HG03095 (cell line): ENCODE measurements around the gene PLAU.
"Not testable (repeated sequence)": the region's sequence is repeated elsewhere in the genome, so short reads cannot be mapped to it uniquely, and the experiment has no call there.

Source experiments
- ATAC-seq: cut with Tn5 transposase; IDR thresholded peaks from one replicate; pipeline ENCODE4 v1.9.1; 2021; ENCODE audit warnings: moderate library complexity; ENCODE audit not compliant: unreplicated experiment

The PLAU gene

GRCh38 chr10:73919481-73919880, 8.5 kb downstream of the PLAU start:
- ATAC-seq = not testable (repeated sequence)

GRCh38 chr10:73920089-73920488, 9.2 kb downstream of the PLAU start:
- ATAC-seq = no peak

GRCh38 chr10:73922007-73922863, 11.3 kb downstream of the PLAU start:
- no peak for ATAC-seq

- no peak for ATAC-seq
Measured at GRCh38 chr10:73922864-73923133, 11.9 kb downstream of the PLAU start.

GRCh38 chr10:73923935-73924598, 13.1 kb downstream of the PLAU start:
- no peak for ATAC-seq

DNA sequence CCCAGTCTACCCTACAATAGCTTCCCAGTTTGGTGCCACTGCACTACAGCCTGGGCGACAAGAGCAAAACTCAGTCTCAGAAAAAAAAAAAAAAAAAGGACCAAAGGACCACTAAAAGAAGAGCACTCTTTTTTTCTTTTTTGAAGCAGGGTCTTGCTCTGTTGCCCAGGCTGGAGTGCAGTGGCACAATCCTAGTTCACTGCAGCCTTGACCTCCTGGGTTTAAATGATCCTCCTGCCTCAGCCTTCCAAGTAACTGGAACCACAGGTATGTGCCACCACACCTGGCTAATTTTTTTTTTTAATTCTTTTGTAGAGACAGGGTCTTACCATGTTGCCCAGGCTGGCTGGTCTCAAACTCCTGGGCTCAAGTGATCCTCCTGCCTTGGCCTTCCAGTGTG, 14.0 kb downstream of the PLAU start:
- no peak for ATAC-seq

DNA sequence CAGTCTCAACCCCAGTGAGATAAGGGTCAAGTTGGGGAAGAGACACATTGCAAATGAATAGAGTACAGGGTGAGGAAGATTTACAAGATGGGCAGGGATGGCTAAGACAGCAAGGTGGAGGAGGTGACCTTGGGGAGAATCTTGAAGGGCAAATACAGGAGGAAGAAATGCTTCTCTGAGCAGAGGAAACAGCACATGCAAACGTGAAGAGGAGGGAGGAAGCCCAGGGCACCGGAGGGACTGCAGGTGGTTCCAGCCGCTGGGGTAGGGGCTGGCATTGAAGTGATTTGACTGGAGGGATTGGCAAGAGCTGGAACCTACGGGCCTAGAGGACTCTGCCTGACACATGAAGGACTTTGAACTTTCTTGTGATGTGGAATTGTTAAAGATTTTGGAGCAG, 14.6 kb downstream of the PLAU start:
- no peak for ATAC-seq

GRCh38 chr10:73926152-73926764, 15.3 kb downstream of the PLAU start:
- no peak for ATAC-seq

GRCh38 chr10:73930630-73931327, 19.8 kb downstream of the PLAU start:
- ATAC-seq = not testable (repeated sequence)

DNA sequence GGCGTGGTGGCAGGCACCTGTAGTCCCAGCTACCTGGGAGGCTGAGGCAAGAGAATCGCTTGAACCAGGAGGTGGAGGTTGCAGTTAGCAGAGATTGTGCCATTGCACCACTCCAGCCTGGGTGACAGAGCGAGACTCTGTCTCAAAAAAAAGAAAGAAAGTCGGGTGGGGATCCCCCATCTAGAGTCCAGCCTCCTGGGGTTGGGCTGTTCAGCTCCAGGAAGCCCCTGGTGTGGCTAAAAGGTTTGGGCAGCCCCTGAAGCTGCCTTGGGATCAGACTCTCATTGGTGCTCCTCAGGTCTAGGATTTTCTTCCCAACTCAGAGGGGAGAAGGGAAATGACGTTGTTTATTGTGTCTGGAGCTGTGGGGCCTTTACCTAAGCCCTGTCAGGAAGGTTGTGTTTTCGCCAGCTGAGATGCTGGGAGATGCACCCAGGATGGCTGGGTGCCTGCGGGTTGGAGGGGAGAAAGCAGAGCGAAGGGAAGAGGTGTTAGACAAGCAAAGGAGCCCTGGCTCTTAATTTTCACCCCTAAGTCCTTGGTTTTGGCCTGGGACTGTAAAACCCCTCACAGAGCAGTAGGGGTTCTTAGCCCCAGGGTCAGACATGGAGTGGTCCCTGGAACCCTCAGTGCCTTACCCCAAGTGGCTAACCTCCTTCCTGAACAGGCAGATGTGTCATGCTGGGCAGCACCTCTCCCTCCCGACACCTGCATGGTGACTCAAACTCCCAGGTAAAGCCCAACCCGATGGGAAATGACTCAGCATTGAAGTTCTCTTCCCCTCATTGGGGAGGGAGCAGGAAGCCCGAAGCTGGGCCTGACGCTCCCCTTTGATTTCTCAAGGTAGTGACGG, 21.1 kb downstream of the PLAU start:
- ATAC-seq = peak; percentile 61

DNA sequence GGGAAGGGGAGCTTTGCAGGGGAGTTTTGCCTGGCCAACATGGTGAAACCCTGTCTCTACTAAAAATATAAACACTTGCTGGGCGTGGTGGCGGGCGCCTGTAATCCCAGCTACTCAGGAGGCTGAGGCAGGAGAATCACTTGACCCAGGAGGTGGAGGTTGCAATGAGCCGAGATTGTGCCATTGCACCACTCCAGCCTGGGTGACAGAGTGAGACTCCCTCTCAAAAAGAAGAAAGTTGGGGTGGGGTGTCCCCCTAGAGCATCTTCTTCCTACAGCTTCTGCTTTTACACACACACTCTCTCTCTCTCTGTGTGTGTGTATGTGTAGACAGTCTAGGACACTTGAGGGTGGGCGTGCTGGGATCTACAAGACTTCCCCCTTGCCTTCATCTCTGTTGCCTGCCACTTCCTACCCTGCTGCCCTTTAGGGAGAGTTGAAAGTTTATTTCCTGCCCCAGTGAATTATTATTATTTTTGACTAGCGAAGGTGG, 21.7 kb downstream of the PLAU start:
- ATAC-seq = no peak

DNA sequence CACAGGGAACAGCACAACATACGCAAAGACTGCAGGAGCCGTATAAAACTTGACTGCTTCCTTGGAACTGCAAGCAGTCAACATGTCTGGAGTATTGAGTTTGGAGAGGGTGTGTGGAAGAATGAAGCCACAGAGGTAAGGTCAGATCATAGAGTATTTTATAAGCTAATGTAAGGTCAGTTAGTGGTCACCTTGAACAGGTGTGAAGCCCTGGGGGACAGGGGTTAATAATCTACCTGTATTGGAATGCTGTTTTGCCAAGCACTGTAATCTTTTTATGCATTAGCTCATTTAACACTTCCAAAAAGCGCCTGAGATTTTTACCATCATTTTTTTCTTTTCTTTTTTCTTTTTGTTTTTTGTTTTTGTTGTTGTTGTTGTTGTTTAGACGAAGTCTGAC, 23.1 kb downstream of the PLAU start:
- ATAC-seq = no peak

GRCh38 chr10:73935895-73936294, 25.0 kb downstream of the PLAU start:
- no peak for ATAC-seq

DNA sequence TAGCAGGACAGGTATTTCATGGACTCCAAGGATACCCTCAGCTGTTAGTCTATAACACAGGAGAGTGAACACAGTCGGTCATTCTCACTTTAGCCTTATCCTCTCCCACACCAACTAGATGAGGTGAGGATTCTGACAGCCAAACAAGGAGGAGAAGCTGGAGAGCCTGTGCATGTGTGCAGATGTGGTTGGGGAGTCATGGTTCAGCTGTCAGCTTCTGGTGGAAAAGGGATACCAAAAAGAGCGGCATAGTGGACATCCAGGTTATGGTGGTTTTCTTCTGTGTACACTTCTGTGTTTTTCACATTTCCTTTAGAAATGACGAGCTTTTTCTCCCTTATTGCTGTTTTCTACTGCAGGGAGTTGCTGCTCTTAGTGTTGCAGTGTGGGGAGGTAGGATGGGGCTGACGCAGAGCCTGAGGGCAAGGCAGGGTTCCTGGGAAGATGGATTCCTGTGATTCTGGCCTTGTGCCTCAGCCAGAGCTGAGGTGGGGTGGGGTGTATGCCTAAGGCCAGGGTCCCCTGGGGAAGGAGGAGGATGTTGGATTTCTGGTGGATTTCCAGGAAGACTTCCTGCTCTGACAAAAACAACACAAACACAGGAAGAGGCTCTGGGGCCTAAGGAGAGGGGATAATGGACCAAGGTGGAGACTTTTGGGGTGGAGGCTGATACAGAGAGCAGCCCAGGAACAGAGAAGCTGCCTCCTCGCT, 26.6 kb downstream of the PLAU start:
- no peak for ATAC-seq

GRCh38 chr10:73940634-73941221, 29.8 kb downstream of the PLAU start:
- ATAC-seq = peak; percentile 85

DNA sequence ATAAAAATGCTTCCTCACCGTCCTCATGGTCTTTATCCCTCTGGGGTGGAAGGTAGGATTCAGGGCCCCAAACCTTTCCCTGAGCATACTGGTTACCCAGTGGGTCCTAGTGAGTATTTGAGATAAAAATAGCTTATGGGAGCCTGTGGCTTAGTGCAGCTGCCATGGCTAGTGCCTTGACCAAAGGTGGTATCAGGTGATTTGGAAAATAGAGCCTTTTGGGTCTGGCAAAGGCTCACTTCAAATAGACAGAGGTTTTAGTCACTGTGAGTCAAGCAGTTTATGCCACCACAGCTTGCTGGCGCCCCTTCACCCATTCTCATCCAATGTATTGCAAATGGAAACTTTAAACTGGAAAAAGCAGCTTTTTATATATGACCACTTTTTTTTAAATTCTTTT, 30.4 kb downstream of the PLAU start:
- no peak for ATAC-seq

GRCh38 chr10:73944356-73945100, 33.6 kb downstream of the PLAU start:
- ATAC-seq = no peak

DNA sequence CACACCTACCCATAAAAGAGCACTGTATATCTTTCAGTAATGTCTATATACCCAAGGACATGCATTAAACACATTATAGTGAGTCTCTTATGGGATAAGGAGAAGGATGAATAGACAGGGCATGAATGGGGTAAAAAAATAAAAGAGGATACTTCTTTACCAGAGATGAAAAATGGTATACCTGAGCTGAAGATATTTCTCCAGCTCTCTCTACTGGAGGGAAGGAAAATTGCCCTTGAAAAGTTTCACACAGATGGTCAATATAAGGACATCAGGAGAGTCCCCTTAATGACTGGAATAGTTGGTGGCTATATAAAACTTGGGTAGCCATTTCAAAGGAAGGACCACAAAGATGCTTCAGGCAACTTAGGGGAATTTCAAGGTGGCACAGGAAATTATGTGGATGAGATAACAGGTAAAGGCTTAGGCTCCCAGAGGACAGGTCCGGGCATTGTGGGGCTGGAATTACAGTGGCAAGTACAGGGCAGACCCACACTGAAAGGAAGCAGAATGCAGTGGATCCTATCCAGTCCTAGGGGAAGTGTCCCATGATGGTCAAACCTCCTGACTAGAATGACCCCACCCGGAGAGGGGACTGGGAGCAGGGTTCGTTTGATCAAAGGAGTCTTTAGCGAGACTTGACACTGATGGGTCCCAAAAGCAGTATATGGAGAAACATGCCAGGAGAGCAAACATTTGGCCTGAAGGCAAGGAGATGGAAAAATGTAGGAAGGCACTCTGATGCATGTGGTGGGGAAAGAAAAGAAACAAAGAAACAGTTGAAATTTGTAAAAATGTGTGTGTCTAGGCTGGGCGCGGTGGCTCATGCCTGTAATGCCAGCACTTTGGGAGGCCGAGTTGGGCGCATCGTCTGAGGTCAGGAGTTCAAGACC, 35.6 kb downstream of the PLAU start:
- no peak for ATAC-seq
